Stimulated activated CD8-positive, alpha-beta memory T cell treated with anti-CD3 and anti-CD28 coated beads, Interleukin-15, amount 100 ng/mL, for 24 hours (primary cell): ENCODE results near the gene KPNA1.

Source experiments
- DNase-seq: peaks from one replicate; pipeline ENCODE4 v3.0.0-alpha.2; 2020; ENCODE audit warnings: low read depth

KPNA1 gene

GRCh38 chr3:122415104-122415744 lies 99.5 kb downstream of the KPNA1 start:
- DNase-seq = no peak

GRCh38 chr3:122414391-122414790 lies 100.3 kb downstream of the KPNA1 start:
- no peak for DNase-seq

GRCh38 chr3:122410639-122411038 lies 104.1 kb downstream of the KPNA1 start:
- DNase-seq = no peak

GRCh38 chr3:122410111-122410510 lies 104.6 kb downstream of the KPNA1 start:
- no peak for DNase-seq

- DNase-seq = no peak
These were observed 105.3 kb downstream of the KPNA1 start for GRCh38 chr3:122409446-122409845.

- no peak for DNase-seq
These were observed 106.8 kb downstream of the KPNA1 start for GRCh38 chr3:122407946-122408345.

- no peak for DNase-seq
These were observed 108.5 kb downstream of the KPNA1 start for GRCh38 chr3:122406198-122406597.

GRCh38 chr3:122405015-122405414 lies 109.7 kb downstream of the KPNA1 start:
- no peak for DNase-seq

- DNase-seq = no peak
These were observed 111.2 kb downstream of the KPNA1 start for GRCh38 chr3:122403489-122403888.

- no peak for DNase-seq
These were observed 115.8 kb downstream of the KPNA1 start for GRCh38 chr3:122398920-122399319.

GRCh38 chr3:122397201-122397600 lies 117.5 kb downstream of the KPNA1 start:
- no peak for DNase-seq

GRCh38 chr3:122396511-122396910 lies 118.2 kb downstream of the KPNA1 start:
- DNase-seq = no peak

- DNase-seq = no peak
These were observed 119.2 kb downstream of the KPNA1 start for GRCh38 chr3:122395582-122395981.

GRCh38 chr3:122394173-122394572 lies 120.6 kb downstream of the KPNA1 start:
- no peak for DNase-seq

- DNase-seq = no peak
These were observed 121.6 kb downstream of the KPNA1 start for GRCh38 chr3:122392868-122393844.

- no peak for DNase-seq
These were observed 122.9 kb downstream of the KPNA1 start for GRCh38 chr3:122391681-122392446.

- no peak for DNase-seq
These were observed 124.1 kb downstream of the KPNA1 start for GRCh38 chr3:122390665-122391064.

- DNase-seq = no peak
These were observed 124.8 kb downstream of the KPNA1 start for GRCh38 chr3:122389892-122390291.

GRCh38 chr3:122389197-122389596 lies 125.5 kb downstream of the KPNA1 start:
- DNase-seq = no peak

- no peak for DNase-seq
These were observed 127.0 kb downstream of the KPNA1 start for GRCh38 chr3:122387709-122388108.

- peak; percentile 83 for DNase-seq
These were observed 130.7 kb downstream of the KPNA1 start, which contains the start of gene FAM162A for GRCh38 chr3:122383771-122384697. Gene FAM162A (plus strand): TSS chr3:122384182. CDS start chr3:122384266, 84 bp downstream.
